HepG2 (cell line): ENCODE measurements around the gene ITK. TPM values are rescaled to one million over a fixed set of nuclear protein-coding genes. Genes with fewer than 3 reads are reported as not detected.

ENCODE experiments used
- AGO2 ChIP-seq: fragments of 200-400 bp; formaldehyde crosslinking; optimal IDR thresholded peaks from 2 replicates; pipeline ENCODE3; 2017; ENCODE audit warnings: mild to moderate bottlenecking, low read depth, low read length, moderate library complexity
- DNMT1 ChIP-seq: sonication (generic); formaldehyde crosslinking; IDR thresholded peaks from 2 replicates; pipeline ENCODE4 v1.5.1; 2020; ENCODE audit warnings: mild to moderate bottlenecking, missing genetic modification reagents
- IRF2 ChIP-seq: IDR thresholded peaks from 2 replicates; pipeline ENCODE4 v1.6.1; 2018; ENCODE audit warnings: missing genetic modification reagents, missing compliant biosample characterization
- JUND ChIP-seq: sonication (generic); formaldehyde crosslinking; IDR thresholded peaks from 2 replicates; pipeline ENCODE4 v1.8.0; 2022; ENCODE audit warnings: mild to moderate bottlenecking, missing genetic modification reagents
- MED1 ChIP-seq: sonication (generic); formaldehyde crosslinking; IDR thresholded peaks from 2 replicates; pipeline ENCODE4 v1.4.0; 2020; ENCODE audit warnings: missing genetic modification reagents
- MEF2D ChIP-seq: sonication (generic); formaldehyde crosslinking; IDR thresholded peaks from 2 replicates; pipeline ENCODE4 v1.5.1; 2020; ENCODE audit warnings: mild to moderate bottlenecking, missing genetic modification reagents
- MEIS1 ChIP-seq: sonication (generic); formaldehyde crosslinking; IDR thresholded peaks from 2 replicates; pipeline ENCODE4 v1.9.0; 2021; ENCODE audit warnings: mild to moderate bottlenecking, missing genetic modification reagents, moderate library complexity, borderline replicate concordance
- NFKB2 ChIP-seq: sonication (generic); formaldehyde crosslinking; IDR thresholded peaks from 2 replicates; pipeline ENCODE4 v1.4.0; 2020; ENCODE audit warnings: missing genetic modification reagents, borderline replicate concordance
- PHF8 ChIP-seq: sonication (generic); formaldehyde crosslinking; IDR thresholded peaks from 2 replicates; pipeline ENCODE4 v1.5.0; 2020; ENCODE audit warnings: missing genetic modification reagents
- RBAK ChIP-seq: sonication (generic); formaldehyde crosslinking; IDR thresholded peaks from 2 replicates; pipeline ENCODE4 v1.5.1; 2020; ENCODE audit warnings: mild to moderate bottlenecking, missing genetic modification reagents
- RBM39 ChIP-seq: fragments of 200-400 bp; formaldehyde crosslinking; IDR thresholded peaks from one replicate; pipeline ENCODE4 v1.6.1; 2018; ENCODE audit warnings: antibody characterized with exemption, mild to moderate bottlenecking, low read depth, low read length; ENCODE audit not compliant: poor library complexity, severe bottlenecking
- STAG1 ChIP-seq: sonication (generic); formaldehyde crosslinking; IDR thresholded peaks from 2 replicates; pipeline ENCODE4 v1.4.0; 2020; ENCODE audit warnings: missing genetic modification reagents
- ZNF234 ChIP-seq: sonication (generic); formaldehyde crosslinking; conservative IDR thresholded peaks from 2 replicates; pipeline ENCODE4 v1.5.1; 2020; ENCODE audit warnings: mild to moderate bottlenecking, missing genetic modification reagents
- ZNF3 ChIP-seq: IDR thresholded peaks from 2 replicates; pipeline ENCODE4 v1.7.0; 2017; ENCODE audit warnings: inconsistent platforms
- polyA plus RNA-seq, 8 experiments: library from polyadenylated mRNA; depleted of rRNA in 3 of 8; stranded (reverse) in 7 of 8; unstranded in 1 of 8; fragments of >200 nt; fragmentation: Illumina TruSeq in 4 of 8; extraction: Trizol in 4 of 8; gene quantifications; 2 replicates each; pipeline versions ENCODE4 v1.2.1 to v1.2.3, GENCODE V29; 2011 to 2016; ENCODE audit warnings: low read depth in 4 of 8, missing spikeins in 1 of 8, mixed read lengths in 1 of 8; ENCODE audit not compliant: insufficient read depth in 1 of 8
- total RNA-seq, 5 experiments: library from RNA; depleted of rRNA; stranded (reverse); fragments of >200 nt; fragmentation: Illumina TruSeq; extraction: Trizol; gene quantifications; 2 replicates each; pipeline ENCODE4 v1.2.3, GENCODE V29; 2016; ENCODE audit warnings: low read depth in 1 of 5
- TF ChIP-seq, protein P1 (sequence below): sonication (generic); formaldehyde crosslinking; IDR thresholded peaks from 2 replicates; pipeline ENCODE4 v1.4.0; 2020; ENCODE audit warnings: missing genetic modification reagents
- TF ChIP-seq, protein P2 (sequence below): sonication (generic); formaldehyde crosslinking; IDR thresholded peaks from 2 replicates; pipeline ENCODE4 v1.4.0; 2020; ENCODE audit warnings: missing genetic modification reagents
- TF ChIP-seq, protein P3 (sequence below): IDR thresholded peaks from 2 replicates; pipeline ENCODE4 v1.6.1; 2016; ENCODE audit warnings: missing genetic modification reagents, missing compliant biosample characterization
- TF ChIP-seq, protein P4 (sequence below): sonication (generic); formaldehyde crosslinking; IDR thresholded peaks from 2 replicates; pipeline ENCODE4 v1.4.0; 2020; ENCODE audit warnings: missing genetic modification reagents, borderline replicate concordance

ITK gene
- total and polyA plus RNA-seq, 2 of the 13 experiments (the other 11 are each of a cell fraction or from before 2014, with no cell fraction given) = 0.01 TPM; not detected in 1

DNA sequence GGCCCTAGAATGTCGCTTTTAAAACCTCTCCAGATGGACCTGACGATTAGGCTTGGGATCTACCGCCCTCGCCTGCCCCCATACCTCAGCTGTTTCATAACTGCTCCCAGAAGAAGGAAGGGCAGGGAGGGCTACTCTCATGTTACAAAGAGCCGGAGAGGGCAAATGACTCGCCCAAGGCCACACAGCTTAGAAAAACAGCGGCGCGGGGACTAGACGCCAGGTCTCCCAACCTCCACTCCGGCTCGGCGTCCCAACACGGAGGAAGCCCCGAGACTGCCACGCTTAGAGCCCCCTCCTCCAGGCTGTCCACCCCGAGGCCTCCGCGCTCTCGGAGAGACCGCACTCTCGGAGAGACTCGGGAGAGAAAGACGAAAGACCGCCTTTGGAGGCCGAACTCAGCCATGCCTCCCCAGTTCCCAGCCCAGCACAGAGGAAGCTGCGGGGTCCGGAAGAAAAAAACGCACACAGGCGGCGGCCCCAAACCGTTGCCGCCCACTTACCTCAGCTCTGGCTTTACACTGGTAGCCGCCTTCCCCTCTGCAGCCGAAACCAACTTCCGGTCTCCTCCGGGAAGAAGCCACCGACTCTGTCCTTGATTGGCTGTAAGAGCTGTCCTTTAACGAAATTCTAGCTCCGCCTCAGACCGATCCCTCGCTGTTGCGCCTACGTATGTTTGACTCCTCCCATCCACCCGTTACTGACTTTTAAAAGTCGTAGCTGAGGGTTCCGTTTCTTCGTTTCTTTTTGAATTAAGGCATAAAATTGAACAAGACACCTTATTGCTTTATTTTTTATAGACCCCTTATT is 38.1 kb upstream of the ITK start, which contains the start of gene MED7 (continued):
- TF ChIP-seq ZNF3 (CRISPR knock-in tag) = no peak
- no peak; the same call in 1 of the 2 replicates for TF ChIP-seq NFKB2
- TF ChIP-seq, protein P1, sequence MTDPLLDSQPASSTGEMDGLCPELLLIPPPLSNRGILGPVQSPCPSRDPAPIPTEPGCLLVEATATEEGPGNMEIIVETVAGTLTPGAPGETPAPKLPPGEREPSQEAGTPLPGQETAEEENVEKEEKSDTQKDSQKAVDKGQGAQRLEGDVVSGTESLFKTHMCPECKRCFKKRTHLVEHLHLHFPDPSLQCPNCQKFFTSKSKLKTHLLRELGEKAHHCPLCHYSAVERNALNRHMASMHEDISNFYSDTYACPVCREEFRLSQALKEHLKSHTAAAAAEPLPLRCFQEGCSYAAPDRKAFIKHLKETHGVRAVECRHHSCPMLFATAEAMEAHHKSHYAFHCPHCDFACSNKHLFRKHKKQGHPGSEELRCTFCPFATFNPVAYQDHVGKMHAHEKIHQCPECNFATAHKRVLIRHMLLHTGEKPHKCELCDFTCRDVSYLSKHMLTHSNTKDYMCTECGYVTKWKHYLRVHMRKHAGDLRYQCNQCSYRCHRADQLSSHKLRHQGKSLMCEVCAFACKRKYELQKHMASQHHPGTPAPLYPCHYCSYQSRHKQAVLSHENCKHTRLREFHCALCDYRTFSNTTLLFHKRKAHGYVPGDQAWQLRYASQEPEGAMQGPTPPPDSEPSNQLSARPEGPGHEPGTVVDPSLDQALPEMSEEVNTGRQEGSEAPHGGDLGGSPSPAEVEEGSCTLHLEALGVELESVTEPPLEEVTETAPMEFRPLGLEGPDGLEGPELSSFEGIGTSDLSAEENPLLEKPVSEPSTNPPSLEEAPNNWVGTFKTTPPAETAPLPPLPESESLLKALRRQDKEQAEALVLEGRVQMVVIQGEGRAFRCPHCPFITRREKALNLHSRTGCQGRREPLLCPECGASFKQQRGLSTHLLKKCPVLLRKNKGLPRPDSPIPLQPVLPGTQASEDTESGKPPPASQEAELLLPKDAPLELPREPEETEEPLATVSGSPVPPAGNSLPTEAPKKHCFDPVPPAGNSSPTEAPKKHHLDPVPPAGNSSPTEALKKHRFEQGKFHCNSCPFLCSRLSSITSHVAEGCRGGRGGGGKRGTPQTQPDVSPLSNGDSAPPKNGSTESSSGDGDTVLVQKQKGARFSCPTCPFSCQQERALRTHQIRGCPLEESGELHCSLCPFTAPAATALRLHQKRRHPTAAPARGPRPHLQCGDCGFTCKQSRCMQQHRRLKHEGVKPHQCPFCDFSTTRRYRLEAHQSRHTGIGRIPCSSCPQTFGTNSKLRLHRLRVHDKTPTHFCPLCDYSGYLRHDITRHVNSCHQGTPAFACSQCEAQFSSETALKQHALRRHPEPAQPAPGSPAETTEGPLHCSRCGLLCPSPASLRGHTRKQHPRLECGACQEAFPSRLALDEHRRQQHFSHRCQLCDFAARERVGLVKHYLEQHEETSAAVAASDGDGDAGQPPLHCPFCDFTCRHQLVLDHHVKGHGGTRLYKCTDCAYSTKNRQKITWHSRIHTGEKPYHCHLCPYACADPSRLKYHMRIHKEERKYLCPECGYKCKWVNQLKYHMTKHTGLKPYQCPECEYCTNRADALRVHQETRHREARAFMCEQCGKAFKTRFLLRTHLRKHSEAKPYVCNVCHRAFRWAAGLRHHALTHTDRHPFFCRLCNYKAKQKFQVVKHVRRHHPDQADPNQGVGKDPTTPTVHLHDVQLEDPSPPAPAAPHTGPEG (CRISPR knock-in tag) = peak; percentile 26; the same call in 1 of the 2 replicates
- peak; percentile 93 for TF ChIP-seq PHF8 (CRISPR knock-in tag)
- TF ChIP-seq STAG1 (CRISPR knock-in tag) = no peak
- 0 out of 2 replicates have a peak, but pooled peaks have one; percentile 17 for TF ChIP-seq RBAK (CRISPR knock-in tag)
- no peak; the same call in 1 of the 2 replicates for TF ChIP-seq MEIS1
- TF ChIP-seq IRF2 = 0 out of 2 replicates have a peak, but pooled peaks have one; percentile 35
- TF ChIP-seq, protein P2, sequence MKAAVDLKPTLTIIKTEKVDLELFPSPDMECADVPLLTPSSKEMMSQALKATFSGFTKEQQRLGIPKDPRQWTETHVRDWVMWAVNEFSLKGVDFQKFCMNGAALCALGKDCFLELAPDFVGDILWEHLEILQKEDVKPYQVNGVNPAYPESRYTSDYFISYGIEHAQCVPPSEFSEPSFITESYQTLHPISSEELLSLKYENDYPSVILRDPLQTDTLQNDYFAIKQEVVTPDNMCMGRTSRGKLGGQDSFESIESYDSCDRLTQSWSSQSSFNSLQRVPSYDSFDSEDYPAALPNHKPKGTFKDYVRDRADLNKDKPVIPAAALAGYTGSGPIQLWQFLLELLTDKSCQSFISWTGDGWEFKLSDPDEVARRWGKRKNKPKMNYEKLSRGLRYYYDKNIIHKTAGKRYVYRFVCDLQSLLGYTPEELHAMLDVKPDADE (CRISPR knock-in tag) = no peak
- TF ChIP-seq AGO2 = peak; percentile 46
- TF ChIP-seq, protein P3, sequence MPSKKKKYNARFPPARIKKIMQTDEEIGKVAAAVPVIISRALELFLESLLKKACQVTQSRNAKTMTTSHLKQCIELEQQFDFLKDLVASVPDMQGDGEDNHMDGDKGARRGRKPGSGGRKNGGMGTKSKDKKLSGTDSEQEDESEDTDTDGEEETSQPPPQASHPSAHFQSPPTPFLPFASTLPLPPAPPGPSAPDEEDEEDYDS = peak; percentile 84
- no peak for TF ChIP-seq DNMT1 (CRISPR knock-in tag)
- TF ChIP-seq MED1 (CRISPR knock-in tag) = peak; percentile 49; the same call in 1 of the 2 replicates
- TF ChIP-seq, protein P4, sequence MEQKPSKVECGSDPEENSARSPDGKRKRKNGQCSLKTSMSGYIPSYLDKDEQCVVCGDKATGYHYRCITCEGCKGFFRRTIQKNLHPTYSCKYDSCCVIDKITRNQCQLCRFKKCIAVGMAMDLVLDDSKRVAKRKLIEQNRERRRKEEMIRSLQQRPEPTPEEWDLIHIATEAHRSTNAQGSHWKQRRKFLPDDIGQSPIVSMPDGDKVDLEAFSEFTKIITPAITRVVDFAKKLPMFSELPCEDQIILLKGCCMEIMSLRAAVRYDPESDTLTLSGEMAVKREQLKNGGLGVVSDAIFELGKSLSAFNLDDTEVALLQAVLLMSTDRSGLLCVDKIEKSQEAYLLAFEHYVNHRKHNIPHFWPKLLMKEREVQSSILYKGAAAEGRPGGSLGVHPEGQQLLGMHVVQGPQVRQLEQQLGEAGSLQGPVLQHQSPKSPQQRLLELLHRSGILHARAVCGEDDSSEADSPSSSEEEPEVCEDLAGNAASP = peak; percentile 36
- no peak for TF ChIP-seq ZNF234 (CRISPR knock-in tag)
- TF ChIP-seq MEF2D (CRISPR knock-in tag) = 0 out of 2 replicates have a peak, but pooled peaks have one; percentile 28
- 0 out of 2 replicates have a peak, but pooled peaks have one; percentile 17 for TF ChIP-seq JUND (CRISPR knock-in tag)
- peak; percentile 59 for TF ChIP-seq RBM39
